RWPE1 (cell line): Measurements from ENCODE around the gene IRS2.
A peak's percentile ranks its signal among the peaks of the same experiment; 100 is the strongest.

Source experiments
- CTCF ChIA-PET: fragments of 350-600 bp; sonication (Branson Sonifier 250); formaldehyde crosslinking; extraction: SDS; loops from one replicate; lab custom pipeline; 2021; lab: Yijun Ruan, JAX
- POLR2A ChIA-PET: fragments of 400-600 bp; formaldehyde crosslinking; extraction: SDS; loops from one replicate; lab custom pipeline; 2020; ENCODE audit warnings: antibody characterized with exemption; ENCODE audit not compliant: low non-redundant PET; lab: Yijun Ruan, JAX
- DNase-seq: peaks from one replicate; pipeline ENCODE4 v3.0.0; 2012; ENCODE audit warnings: low spot score
- H3K27ac ChIP-seq: fragments of 450-650 bp; 2 replicates; pipeline ENCODE4 v1.5.1; 2017
- CTCF ChIP-seq: fragments of 450-650 bp; conservative IDR thresholded peaks from 2 replicates; pipeline ENCODE4 v1.5.1; 2017; ENCODE audit warnings: low read depth, mild to moderate bottlenecking

The IRS2 gene

GRCh38 chr13:109704771-109705635 is 81.4 kb downstream of the IRS2 start:
- CTCF ChIA-PET, result no interaction called here
- DNase-seq, result peak; percentile 51
- no peak for TF ChIP-seq CTCF
- peak overlapping the region; percentile 89 for H3K27ac ChIP-seq
- POLR2A ChIA-PET, result no interaction called here

- TF ChIP-seq CTCF, result no peak
- POLR2A ChIA-PET, result no interaction called here
- DNase-seq, result no peak
Measured at GRCh38 chr13:109703250-109703649, 83.1 kb downstream of the IRS2 start.

More at GRCh38 chr13:109703250-109703649, 83.1 kb downstream of the IRS2 start:
- CTCF ChIA-PET, result no interaction called here
- no peak overlapping the region for H3K27ac ChIP-seq
